Spleen (tissue), 11 donors: ENCODE measurements around the gene SDK2. TPM values are rescaled to one million over a fixed set of nuclear protein-coding genes. Genes with fewer than 3 reads are reported as not detected.
A peak's percentile ranks its signal among the peaks of the same experiment; 100 is the strongest.

Experiments
- DNase-seq: peaks from one replicate; pipeline ENCODE4 v3.0.0-alpha.2; 2020
- H3K27ac ChIP-seq, 8 donors: fragments of 200-600 bp; sonication (generic) in 7 of 8; 1 replicate in 4 of 8; 2 replicates in 4 of 8; pipeline versions ENCODE4 v1.5.0 to v1.8.0; 2016 to 2021; ENCODE audit warnings: inconsistent platforms in 4 of 8, mild to moderate bottlenecking in 4 of 8, moderate library complexity in 1 of 8
- H3K27me3 ChIP-seq, 7 donors: fragments of 200-600 bp; sonication (generic) in 6 of 7; replicated peaks in 1 of 7; 1 replicate in 4 of 7; 2 replicates in 3 of 7; pipeline versions ENCODE4 v1.5.0 to v1.8.0; 2016 to 2021; ENCODE audit warnings: inconsistent platforms in 3 of 7, mild to moderate bottlenecking in 1 of 7
- H3K36me3 ChIP-seq, 6 donors: fragments of 200-600 bp; sonication (generic) in 5 of 6; 1 replicate in 4 of 6; 2 replicates in 2 of 6; pipeline versions ENCODE4 v1.5.0 to v1.8.0; 2016 to 2021; ENCODE audit warnings: inconsistent platforms in 2 of 6
- H3K4me1 ChIP-seq, 6 donors: fragments of 200-600 bp; sonication (generic) in 5 of 6; 1 replicate in 3 of 6; 2 replicates in 3 of 6; pipeline versions ENCODE4 v1.5.0 to v1.8.0; 2016 to 2021; ENCODE audit warnings: inconsistent platforms in 3 of 6
- H3K4me3 ChIP-seq, 8 donors: fragments of 200-600 bp; sonication (generic) in 7 of 8; 1 replicate in 4 of 8; 2 replicates in 4 of 8; pipeline versions ENCODE4 v1.5.0 to v1.8.0; 2016 to 2021; ENCODE audit warnings: inconsistent platforms in 4 of 8, mild to moderate bottlenecking in 4 of 8, moderate library complexity in 2 of 8
- H3K9me3 ChIP-seq, 8 donors: fragments of 200-600 bp; sonication (generic) in 7 of 8; 1 replicate in 4 of 8; 2 replicates in 4 of 8; pipeline versions ENCODE4 v1.5.0 to v1.8.0; 2016 to 2021; ENCODE audit warnings: inconsistent platforms in 4 of 8
- POLR2A ChIP-seq, 3 donors: fragments of 450-650 bp; IDR thresholded peaks; one replicate each; pipeline ENCODE4 v1.5.1; 2017; ENCODE audit warnings: antibody characterized with exemption in 3 of 3, mild to moderate bottlenecking in 1 of 3
- POLR2AphosphoS5 ChIP-seq, 3 donors: sonication (generic); formaldehyde crosslinking; IDR thresholded peaks; one replicate each; pipeline ENCODE4 v1.5.1; 2017; ENCODE audit warnings: antibody characterized with exemption in 3 of 3
- WGBS, 5 donors: extraction: QIAGEN DNeasy Blood & Tissue Kit in 3 of 5; methylation state at CpG; one replicate each; pipeline versions ENCODE4 v1.1.5 to v1.1.7; 2013 to 2018; 5-methylcytosine and 5-hydroxymethylcytosine counted together
- intact Hi-C: fragments of 100-400 bp; cut with DNase I; formaldehyde crosslinking; loops from one replicate; pipeline ENCODE4 v1.15.0; 2023; ENCODE audit warnings: low total_unique reads
- polyA plus RNA-seq, 3 donors: library from polyadenylated mRNA; stranded (reverse); fragments of 200-250 nt; gene quantifications; one replicate each; pipeline ENCODE4 v1.2.1, GENCODE V29; 2013
- total RNA-seq, 7 donors: library from RNA; depleted of rRNA in 3 of 7; stranded (reverse); fragments of >200 nt in 3 of 7; fragmentation: NEBNext Ultra II Directional in 4 of 7; extraction: Animal tissue kit (Norgen Biotek cat#: 25700) in 4 of 7; gene quantifications; one replicate each; pipeline versions ENCODE4 v1.1.0 to v1.2.1, GENCODE V29; 2016 to 2021
- TF ChIP-seq, protein P1 (sequence below), 11 experiments: fragments of 200-600 bp in 7 of 11; fragments of 450-650 bp in 4 of 11; sonication (generic) in 4 of 11; IDR thresholded peaks in 8 of 11; conservative IDR thresholded peaks in 3 of 11; 1 replicate in 7 of 11; 2 replicates in 4 of 11; pipeline versions ENCODE4 v1.4.0 to v1.8.0; 2016 to 2021; ENCODE audit warnings: antibody characterized with exemption in 11 of 11, inconsistent platforms in 4 of 11, mild to moderate bottlenecking in 1 of 11
- donor health status: healthy with polysubstance abuse.
- donor health status: DM: no; HTN: no; CAD: no; lungs with moderate emphysema.
- donor health status: DM: no; HTN: no; CAD: no.
- donor health status: Bipolar disorder and iron deficiency.
- donor health status: healthy.
- donor health status: DM: no; HTN: no; CAD: no.
- donor health status: DM: yes; HTN: yes; CAD: no.

Gene SDK2
- total and polyA plus RNA-seq, 10 donors, result 0.86 to 16.5 (median 9.7) TPM

- H3K4me1 ChIP-seq, result peaks cover 0 to 6% (median 0%) of the 10 kb centered on the region in 6 donors
- no peaks in the 10 kb centered on the region for H3K9me3 ChIP-seq
- 89 to 95% (median 91%) methylated on average over 16 of the region's 16 CpGs for WGBS, 5 donors
- TF ChIP-seq, protein P1, sequence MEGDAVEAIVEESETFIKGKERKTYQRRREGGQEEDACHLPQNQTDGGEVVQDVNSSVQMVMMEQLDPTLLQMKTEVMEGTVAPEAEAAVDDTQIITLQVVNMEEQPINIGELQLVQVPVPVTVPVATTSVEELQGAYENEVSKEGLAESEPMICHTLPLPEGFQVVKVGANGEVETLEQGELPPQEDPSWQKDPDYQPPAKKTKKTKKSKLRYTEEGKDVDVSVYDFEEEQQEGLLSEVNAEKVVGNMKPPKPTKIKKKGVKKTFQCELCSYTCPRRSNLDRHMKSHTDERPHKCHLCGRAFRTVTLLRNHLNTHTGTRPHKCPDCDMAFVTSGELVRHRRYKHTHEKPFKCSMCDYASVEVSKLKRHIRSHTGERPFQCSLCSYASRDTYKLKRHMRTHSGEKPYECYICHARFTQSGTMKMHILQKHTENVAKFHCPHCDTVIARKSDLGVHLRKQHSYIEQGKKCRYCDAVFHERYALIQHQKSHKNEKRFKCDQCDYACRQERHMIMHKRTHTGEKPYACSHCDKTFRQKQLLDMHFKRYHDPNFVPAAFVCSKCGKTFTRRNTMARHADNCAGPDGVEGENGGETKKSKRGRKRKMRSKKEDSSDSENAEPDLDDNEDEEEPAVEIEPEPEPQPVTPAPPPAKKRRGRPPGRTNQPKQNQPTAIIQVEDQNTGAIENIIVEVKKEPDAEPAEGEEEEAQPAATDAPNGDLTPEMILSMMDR (IDR thresholded peaks at IDR 0.05 in 8 of 11, conservative IDR thresholded peaks at IDR 0.05 in 3 of 11), result no peak
- no peak for TF ChIP-seq POLR2AphosphoS5 (IDR thresholded peaks at IDR 0.05)
- TF ChIP-seq POLR2A (IDR thresholded peaks at IDR 0.05), result no peak
- DNase-seq, result no peak
- H3K36me3 ChIP-seq, result no peaks in the 10 kb centered on the region
- intact Hi-C loops, result no loop called here
- H3K27ac ChIP-seq, result no peak overlapping the region
- no peak overlapping the region for H3K4me3 ChIP-seq
- H3K27me3 ChIP-seq, result no peaks in the 10 kb centered on the region
These were observed 102.7 kb downstream of the SDK2 start for GRCh38 chr17:73541561-73541981.

DNA sequence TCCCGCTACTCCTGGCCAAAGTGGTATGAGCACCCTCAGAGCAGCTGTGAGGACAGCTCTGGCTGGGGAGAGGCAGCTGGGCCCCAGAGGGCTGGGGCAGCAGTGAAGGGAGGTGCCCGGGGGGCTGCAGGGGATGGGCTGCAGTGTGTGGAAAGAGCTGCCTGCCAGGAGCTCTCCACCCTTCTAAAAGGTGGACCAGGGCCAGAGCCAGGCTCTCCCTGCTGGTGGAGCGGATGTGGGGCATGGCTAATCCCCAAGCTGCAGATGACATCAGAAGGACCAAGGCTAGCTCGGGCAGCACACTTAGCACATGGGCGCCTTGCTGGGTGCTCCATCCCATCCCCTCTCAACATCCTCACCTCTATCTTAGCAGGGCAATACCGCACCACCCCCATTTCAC, 103.1 kb downstream of the SDK2 start:
- Histone ChIP-seq H3K27ac (no peak overlapping the region), H3K27me3 (no peaks in the 10 kb centered on the region), H3K4me1 (peaks cover 0 to 1% (median 0%) of the 10 kb centered on the region in 6 donors), H3K9me3 (no peaks in the 10 kb centered on the region), H3K4me3 (no peak overlapping the region), H3K36me3 (no peaks in the 10 kb centered on the region)
- WGBS, 5 donors, result 63 to 91% (median 83%) methylated on average over 5 to 6 of the region's 6 CpGs
- no peak for DNase-seq
- TF ChIP-seq POLR2AphosphoS5 (IDR thresholded peaks at IDR 0.05) (no peak), POLR2A (IDR thresholded peaks at IDR 0.05) (no peak)
- TF ChIP-seq, protein P1 (IDR thresholded peaks at IDR 0.05 in 8 of 11, conservative IDR thresholded peaks at IDR 0.05 in 3 of 11), result no peak
- intact Hi-C loops, result no loop called here

GRCh38 chr17:73539166-73539565, 105.1 kb downstream of the SDK2 start:
- intact Hi-C loops, result no loop called here
- WGBS, 5 donors, result 38 to 63% (median 53%) methylated on average over 9 of the region's 9 CpGs
- Histone ChIP-seq H3K4me1 (no peaks in the 10 kb centered on the region), H3K9me3 (no peaks in the 10 kb centered on the region), H3K27ac (peak overlapping the region in 1 of 8 donors; percentile 18), H3K27me3 (no peaks in the 10 kb centered on the region), H3K36me3 (no peaks in the 10 kb centered on the region), H3K4me3 (no peak overlapping the region)
- no peak for TF ChIP-seq POLR2AphosphoS5 (IDR thresholded peaks at IDR 0.05)
- TF ChIP-seq, protein P1 (IDR thresholded peaks at IDR 0.05 in 8 of 11, conservative IDR thresholded peaks at IDR 0.05 in 3 of 11), result no peak
- TF ChIP-seq POLR2A (IDR thresholded peaks at IDR 0.05), result no peak
- no peak for DNase-seq

DNA sequence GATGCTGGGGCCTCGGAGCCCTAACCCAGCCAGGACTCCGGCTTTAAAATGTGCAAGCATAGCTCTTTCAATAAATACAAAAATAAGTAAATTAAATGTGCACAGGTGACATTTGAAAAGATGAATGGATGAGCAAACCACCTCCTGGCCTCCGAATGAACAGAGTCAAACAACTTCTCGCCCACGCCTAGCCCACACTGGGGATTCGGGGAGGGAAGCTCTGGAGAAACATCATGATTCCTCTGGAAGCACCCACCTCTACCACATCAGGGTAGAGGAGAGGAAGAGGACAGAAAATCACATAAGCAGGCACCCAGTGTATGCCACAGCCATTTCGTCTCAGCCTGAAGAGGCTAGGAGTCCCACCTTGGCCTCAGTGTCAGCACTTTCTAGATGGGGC, 105.8 kb downstream of the SDK2 start:
- H3K36me3 ChIP-seq, result no peaks in the 10 kb centered on the region
- DNase-seq, result no peak
- H3K27ac ChIP-seq, result peak overlapping the region in 1 of 8 donors; percentile 18
- no peaks in the 10 kb centered on the region for H3K27me3 ChIP-seq
- H3K4me1 ChIP-seq, result peaks cover 0 to 3% (median 0%) of the 10 kb centered on the region in 6 donors
- no peaks in the 10 kb centered on the region for H3K9me3 ChIP-seq
- H3K4me3 ChIP-seq, result no peak overlapping the region
- TF ChIP-seq POLR2A (IDR thresholded peaks at IDR 0.05), result no peak
- TF ChIP-seq, protein P1 (IDR thresholded peaks at IDR 0.05 in 8 of 11, conservative IDR thresholded peaks at IDR 0.05 in 3 of 11), result no peak
- TF ChIP-seq POLR2AphosphoS5 (IDR thresholded peaks at IDR 0.05), result no peak
- 84 to 97% (median 90%) methylated on average over 7 of the region's 7 CpGs for WGBS, 5 donors
- intact Hi-C loops, result no loop called here
